Stimulated activated CD4-positive, alpha-beta T cell treated with anti-CD3 and anti-CD28 coated beads, TNF-alpha, amount 100 ng/mL, for 24 hours (primary cell): ENCODE measurements around the gene SPTBN4.
"Not testable (repeated sequence)": the region's sequence is repeated elsewhere in the genome, so short reads cannot be mapped to it uniquely, and the experiment has no call there.

ENCODE experiments used
- DNase-seq, 3 experiments: peaks; one replicate each; pipeline ENCODE4 v3.0.0-alpha.2; 2020; ENCODE audit warnings: low read depth in 3 of 3

Gene SPTBN4

DNA sequence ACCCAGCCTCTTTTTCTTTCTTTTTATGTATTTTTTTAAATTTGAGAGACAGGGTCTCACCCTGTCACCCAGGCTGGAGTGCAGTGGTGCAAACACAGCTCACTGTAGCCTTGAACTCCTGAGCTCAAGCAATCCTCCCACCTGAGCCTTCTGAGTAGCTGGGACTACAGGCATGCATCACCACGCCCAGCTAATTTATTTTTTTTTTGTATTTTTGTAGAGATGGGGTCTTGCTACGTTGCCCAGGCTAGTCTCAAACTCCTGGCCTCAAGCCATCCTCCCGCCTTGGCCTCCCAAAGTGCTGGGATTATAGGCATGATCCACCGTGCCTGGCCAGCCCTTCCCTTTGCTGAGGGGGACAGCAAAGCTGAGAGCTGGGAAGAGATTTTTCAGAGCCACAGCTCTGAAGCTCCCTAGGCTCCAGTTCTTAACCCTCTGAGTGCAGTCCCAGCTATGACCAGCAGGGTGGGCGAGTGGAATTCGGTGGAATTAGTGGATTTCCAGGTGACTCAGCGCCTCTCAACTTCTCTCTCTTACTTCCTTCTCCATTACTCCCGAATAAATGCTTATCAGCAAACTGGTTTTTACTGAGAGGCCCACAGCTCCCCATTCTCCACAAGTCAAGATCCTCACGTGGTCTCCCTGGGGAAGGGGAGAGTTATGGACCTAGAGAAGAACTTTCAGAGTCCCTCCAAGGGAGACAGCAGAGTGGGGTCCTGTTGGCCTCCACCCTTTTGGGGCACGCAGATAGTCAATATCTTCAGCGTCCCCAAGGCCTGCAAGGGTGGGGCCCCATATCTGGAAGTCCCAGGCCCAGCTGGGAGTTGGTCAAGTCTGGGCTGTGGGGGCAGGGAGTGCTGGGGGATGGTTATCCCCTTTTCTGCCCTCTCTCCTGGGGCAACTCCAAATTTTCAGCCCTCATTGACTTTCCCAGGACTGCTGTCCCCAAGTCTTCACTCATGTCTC, 2.5 kb upstream of the SPTBN4 start:
- DNase-seq, result peak; percentile 48 to 78 (median 52)

GRCh38 chr19:40465025-40465556, 1.7 kb upstream of the SPTBN4 start:
- peak in 1 of 3 experiments; percentile 7 for DNase-seq

GRCh38 chr19:40465557-40466218, 1.1 kb upstream of the SPTBN4 start, which contains the start of gene BLVRB:
BLVRB (minus strand) TSS chr19:40465745; CDS start chr19:40465688, 57 bp downstream.
- DNase-seq, result peak; percentile 99 to 100 (median 100)

GRCh38 chr19:40466219-40466984, 399 bp upstream of the SPTBN4 start:
- DNase-seq, result peak in 2 of 3 experiments; percentile 62 to 64

DNA sequence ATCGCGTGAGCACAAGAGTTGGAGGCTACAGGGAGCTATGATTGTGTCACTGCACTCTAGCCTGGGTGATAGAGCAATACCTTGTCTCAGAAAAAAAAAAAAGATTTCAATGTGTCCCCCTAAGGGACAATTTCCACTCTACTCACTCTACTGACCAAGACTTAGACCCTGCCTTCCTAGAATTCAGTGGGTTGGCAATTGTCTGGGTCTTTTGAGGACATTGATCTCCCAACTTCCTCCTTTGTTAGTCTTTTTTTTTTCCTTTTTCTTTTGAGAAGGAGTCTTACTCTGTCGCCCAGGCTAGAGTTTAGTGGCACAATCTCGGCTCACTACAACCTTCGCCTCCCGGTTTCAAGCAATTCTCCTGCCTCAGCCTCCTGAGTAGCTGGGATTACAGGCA, 2.2 kb downstream of the SPTBN4 start:
- DNase-seq, result no peak

- no peak for DNase-seq
Observed at GRCh38 chr19:40471111-40471510, 4.3 kb downstream of the SPTBN4 start.

GRCh38 chr19:40472516-40472915, 5.7 kb downstream of the SPTBN4 start:
- DNase-seq, result no peak

- no peak for DNase-seq
Observed at GRCh38 chr19:40474737-40475136, 7.9 kb downstream of the SPTBN4 start.

DNA sequence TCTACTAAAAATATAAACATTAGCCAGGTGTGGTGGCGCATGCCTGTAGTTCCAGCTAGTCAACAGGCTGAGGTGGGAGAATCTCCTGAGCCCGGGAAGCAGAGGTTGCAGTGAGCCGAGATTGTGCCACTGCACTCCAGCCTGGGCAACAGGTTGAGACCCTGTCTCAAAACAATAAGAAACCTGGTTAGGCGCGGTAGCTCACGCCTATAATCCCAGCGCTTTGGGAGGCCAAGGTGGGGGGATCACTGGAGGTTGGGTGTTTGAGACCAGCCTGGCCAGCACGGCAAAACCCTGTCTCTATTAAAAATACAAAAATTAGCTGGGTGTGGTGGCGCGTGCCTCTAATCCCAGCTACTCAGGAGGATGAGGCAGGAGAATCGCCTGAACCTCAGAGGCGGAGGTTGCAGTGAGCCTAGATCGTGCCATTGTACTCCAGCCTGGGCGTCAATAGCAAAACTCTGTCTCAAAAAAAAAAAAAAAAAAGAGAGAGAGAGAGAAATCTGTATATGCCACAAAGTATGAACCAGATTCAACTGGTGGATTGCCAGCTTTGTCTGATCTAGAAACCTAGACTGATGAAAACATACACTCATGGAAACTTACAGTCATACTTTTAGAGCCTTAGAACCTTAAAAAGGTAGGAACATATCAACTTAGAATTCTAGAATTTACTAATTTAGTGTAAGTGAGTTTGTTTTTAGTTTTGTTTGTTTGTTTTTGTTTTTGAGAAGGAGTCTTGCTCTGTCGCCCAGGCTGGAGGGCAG, 9.3 kb downstream of the SPTBN4 start:
- not testable (repeated sequence) for DNase-seq

GRCh38 chr19:40486017-40486416, 19.2 kb downstream of the SPTBN4 start:
- no peak for DNase-seq

DNA sequence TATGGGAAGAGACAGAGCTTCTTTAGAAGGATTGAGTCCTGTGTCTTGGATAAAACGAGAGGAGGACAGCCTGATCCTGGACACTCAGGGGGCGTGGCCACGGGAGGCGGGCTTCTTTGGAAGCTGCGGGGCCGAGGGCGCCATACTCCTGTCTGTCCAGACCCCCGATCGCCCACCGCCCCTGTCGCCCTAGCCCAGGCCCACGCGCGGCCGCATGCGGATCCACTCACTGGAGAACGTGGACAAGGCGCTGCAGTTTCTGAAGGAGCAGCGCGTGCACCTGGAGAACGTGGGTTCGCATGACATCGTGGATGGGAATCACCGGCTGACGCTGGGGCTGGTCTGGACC, 23.1 kb downstream of the SPTBN4 start:
- DNase-seq, result no peak

DNA sequence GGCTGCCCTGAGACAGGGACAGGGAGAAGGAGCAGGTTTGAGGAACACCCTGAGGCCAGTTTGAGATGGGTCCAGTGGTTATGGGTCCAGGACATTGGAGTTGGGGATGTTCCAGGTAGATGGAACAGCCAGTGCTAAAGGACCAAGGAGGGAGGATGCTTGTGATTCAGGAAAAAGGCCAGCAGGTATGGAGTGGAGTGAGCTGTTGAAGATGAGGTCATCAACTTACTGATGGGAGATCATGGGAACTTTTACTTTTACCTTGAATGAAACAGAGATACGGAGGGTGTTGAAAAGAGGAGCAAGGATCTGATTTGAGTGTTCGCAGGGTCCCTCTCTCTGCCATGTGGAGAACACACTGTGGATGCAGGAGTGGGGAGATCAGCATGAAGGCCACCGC, 25.5 kb downstream of the SPTBN4 start:
- no peak for DNase-seq

- DNase-seq, result no peak
Observed at GRCh38 chr19:40493778-40494177, 27.0 kb downstream of the SPTBN4 start.

GRCh38 chr19:40494191-40494838, 27.5 kb downstream of the SPTBN4 start:
- no peak for DNase-seq

DNA sequence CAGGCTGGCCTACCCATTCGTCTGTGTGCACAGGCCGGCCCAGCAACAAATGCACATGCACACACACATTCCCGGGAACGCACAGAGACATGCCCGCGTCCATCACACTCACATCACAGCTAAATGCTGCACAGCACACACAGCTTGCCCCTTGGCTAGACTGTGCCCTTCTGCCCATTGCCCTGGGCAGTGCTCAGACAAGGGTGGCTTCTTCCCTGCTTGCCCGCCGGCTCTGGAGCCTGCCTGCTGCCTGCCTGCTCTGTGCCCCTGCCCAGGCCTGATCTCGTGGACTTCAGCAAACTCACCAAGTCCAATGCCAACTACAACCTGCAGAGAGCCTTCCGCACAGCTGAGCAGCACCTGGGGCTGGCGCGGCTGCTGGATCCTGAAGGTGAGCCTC, 30.4 kb downstream of the SPTBN4 start:
- no peak for DNase-seq

- DNase-seq, result no peak
Observed at GRCh38 chr19:40499320-40499719, 32.5 kb downstream of the SPTBN4 start.

GRCh38 chr19:40500678-40501530, 34.1 kb downstream of the SPTBN4 start:
- DNase-seq, result not testable (repeated sequence)

- no peak for DNase-seq
Observed at GRCh38 chr19:40501599-40501998, 34.8 kb downstream of the SPTBN4 start.

GRCh38 chr19:40502081-40502480, 35.3 kb downstream of the SPTBN4 start:
- no peak for DNase-seq
